Mucosa of gallbladder (tissue), 1 donor: ENCODE results near the gene SLC6A19. TPM values are rescaled to one million over a fixed set of nuclear protein-coding genes. Genes with fewer than 3 reads are reported as not detected.

Experiments used
- DNase-seq: peaks from one replicate; pipeline ENCODE4 v3.0.0-alpha.2; 2020; ENCODE audit warnings: low spot score
- total RNA-seq: library from RNA; stranded (reverse); gene quantifications from one replicate; pipeline ENCODE4 v1.2.1, GENCODE V29; 2021
- donor health status: DM: no; HTN: no; CAD: no.

Gene SLC6A19
- total RNA-seq, 1 donor from 2014 or later, result 179 TPM

DNA sequence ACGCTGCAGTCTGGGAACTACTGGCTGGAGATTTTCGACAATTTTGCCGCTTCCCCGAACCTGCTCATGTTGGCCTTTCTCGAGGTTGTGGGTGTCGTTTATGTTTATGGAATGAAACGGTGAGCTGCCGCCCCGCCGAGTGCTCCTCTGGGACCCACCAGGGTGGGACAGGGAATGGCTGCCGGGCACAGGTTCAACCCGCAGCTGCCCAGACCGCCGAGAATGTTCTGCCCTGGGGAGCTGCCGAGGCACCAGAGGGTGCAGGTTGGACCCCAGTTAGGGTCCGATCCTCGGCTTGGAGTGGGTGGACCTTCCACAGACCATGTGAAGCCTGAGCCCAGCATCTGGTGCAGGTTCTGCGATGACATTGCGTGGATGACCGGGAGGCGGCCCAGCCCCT, 42.9 kb downstream of the SLC6A19 start:
- DNase-seq, result no peak

DNA sequence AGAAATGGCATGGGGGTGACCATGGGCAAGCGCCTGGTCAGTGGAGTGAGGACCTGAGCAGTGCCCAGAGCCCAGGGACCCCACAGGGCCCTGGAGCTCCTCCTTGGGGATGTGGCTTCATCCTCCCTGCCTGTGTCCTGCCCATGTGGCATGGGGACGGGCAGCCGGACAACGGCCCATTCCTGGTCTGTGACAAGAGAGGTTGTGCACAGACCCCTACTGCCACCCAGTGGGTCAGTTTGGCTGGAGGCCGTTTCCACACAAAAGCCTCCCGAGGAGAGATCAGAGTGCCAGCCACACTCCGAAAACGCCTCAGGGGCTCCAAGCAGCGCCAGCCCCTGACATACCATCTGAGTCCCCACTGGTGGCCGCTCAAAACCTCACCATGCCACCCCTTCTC, 43.6 kb downstream of the SLC6A19 start:
- no peak for DNase-seq

DNA sequence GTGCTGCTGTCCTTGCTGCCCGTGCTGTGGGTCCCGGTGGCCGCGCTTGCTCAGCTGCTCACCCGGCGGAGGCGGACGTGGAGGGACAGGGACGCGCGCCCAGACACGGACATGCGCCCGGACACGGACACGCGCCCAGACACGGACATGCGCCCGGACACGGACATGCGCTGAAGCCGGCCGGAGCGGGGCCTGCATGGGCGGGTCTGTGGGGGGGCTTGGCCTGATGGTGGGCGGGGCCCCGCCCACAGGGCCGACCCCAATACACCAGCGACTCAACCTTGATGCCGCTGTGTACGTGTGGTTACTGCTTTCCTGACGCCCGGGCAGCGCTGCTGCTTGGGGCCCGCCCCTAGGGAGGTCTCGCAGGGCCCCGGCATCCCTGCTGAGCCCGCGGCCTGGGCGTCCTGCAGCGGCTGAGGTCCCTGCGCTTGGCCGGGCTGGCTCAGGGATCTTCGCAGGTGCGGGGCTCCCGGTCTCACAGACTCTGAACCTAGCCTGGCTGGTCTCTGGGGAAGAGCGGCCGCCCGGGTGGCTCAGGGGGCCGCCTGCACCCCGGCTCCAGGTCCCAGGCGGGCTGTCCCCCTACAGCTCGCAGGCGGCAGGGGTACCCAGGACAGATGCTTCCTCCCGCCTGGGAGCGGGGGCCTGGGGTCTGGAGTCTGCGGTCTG, 44.6 kb downstream of the SLC6A19 start:
- no peak for DNase-seq

DNA sequence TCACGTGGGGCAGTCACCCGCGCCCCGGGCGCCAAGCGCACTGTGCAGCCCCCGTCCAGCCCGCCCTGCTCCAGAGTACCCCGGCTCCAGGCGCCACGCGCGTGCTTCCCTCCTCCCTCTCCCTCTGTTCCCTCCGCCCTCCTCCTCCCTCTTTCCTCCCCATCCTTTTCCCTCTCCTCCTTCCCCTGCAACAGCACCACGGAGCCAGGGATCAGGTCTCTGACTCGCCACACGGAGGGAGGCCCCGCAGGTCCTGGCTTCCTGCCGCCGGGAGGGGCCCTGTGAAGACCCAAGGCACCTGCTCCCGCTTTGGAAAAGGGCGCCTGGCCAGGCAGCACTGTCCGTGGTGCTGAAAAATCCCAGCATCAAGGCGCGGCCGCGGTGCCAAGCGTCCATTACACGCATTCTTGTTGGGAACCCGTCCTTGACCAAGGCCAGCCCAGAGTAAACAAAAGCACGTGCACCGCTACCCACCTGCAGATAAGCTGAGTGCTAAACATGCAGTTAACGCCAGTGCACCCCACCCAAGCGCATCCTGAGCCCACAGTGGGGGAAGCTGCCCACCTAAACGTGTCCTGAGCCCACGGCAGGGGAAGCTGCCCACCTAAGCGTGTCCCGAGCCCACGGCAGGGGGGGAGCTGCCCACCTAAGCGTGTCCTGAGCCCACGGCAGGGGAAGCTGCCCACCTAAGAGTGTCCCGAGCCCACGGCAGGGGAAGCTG, 45.5 kb downstream of the SLC6A19 start:
- DNase-seq, result peak; percentile 50

DNA sequence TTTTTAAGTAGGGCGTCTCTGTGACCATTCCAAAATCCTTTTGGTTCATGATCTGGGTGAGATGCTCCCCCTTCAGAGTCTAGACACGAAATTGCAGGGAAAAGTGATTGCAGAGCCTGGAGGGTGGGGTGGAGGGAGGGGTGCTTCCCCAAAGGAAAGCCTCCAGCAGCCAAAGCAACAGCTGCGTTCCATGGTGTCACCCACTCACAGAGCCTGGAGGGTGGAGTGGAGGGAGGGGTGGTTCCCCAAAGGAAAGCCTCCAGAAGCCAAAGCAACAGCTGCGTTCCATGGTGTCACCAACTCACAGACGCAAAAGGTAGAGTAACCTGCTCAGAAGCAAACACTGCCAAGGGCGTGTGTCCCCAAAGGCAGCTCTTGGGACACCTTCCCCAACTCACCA, 46.4 kb downstream of the SLC6A19 start:
- DNase-seq, result no peak

DNA sequence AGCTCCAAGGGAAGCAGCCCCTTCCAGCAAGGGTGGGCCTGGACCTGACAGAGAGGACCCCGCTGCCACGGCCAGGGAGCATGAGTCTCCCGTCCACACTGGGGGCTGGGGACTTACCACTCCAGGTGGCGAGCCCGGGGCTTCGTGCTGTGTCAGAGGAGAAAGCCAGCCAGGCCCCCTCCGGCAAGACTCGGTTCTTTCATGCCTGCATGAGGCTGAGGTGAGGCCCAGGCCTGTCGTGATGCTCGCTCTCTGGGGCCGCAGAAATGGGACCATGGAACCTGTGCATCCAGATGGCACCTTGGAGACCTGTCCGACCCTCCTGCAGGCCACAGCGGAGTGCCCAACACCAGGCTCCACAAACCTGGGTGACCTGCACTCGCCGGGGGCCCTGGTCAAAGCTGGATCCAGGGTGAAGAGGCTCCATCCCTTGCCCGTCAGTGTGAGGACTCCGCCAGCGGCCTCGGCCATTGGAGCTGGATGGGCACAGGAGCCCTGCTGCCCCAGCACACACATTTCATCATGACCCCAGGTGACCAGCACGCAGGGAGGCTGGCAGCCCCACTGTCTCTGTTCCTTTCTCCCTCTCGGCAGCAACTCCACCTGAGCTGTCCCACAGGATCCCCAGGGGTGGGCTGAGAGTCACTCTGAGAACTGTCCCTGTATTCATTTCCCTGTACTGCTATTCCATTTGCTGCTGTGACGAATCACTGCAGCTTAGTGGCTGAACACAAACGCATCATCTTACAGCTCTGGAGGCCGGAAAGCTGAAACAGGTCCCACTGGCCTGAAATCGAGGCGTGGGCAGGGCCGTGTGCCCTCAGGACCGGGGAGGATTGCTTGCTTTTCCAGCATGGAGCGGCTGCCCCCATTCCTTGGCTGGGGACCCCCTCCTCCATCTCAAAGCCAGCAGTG, 48.2 kb downstream of the SLC6A19 start:
- no peak for DNase-seq

DNA sequence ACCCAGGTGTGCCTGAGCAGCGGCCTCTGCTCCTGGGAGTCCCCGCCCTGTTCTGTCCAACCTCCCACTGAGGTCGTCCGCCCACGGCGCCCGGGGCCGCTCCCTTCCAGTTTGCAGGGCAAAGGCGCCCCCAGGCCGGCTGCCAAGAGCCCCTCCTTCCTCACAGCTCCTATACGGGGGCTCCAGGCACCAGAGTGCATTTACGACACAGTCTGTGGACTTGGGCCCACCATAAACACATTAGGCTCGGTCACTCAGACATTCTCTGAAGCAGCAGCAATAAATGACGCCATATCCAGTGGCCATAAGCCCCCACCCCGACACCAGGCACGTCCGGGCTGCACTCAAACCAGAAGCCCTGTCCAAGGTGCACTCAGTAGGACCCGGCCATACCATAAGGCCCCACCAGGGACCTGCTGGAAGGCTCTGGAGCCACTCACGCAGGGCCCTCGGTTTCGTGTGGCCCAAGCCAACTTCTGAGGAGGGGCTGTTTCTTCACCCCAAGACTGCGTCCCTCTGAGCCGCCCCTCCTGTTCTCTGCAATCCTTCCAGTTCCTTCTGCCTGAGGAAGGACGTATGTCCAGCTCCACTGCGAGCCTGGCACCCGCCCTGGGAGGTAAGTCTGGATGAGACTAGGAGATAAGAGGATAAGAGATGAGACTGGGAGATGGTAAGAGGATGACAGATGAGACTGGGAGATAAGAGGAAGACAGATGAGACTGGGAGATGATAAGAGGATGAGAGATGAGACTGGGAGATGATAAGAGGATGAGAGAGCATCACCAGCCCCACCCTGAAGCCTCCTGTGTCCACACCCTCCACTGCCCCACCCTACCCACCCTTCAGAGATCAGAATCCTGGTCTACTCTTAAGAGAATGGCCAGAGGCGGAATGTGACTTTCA, 50.5 kb downstream of the SLC6A19 start:
- no peak for DNase-seq

DNA sequence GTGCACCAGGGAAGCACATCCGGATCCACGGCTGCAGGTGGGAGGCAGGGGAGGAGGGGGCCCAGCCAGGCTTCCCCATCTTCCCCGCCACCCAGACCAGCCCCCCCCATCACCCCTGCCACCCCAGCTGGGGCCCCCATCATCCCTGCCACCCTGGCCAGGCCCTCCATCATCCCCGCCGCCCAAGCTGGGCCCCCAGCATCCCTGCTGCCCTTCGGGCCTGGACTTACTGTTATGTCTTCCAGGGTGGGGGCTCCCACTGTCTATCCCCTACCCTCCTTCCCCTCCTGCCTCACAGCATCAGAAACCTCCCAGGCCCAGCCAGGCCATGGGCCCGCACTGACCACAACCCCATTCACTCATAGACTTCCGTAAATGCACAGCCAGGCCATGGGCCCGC, 51.3 kb downstream of the SLC6A19 start:
- no peak for DNase-seq

DNA sequence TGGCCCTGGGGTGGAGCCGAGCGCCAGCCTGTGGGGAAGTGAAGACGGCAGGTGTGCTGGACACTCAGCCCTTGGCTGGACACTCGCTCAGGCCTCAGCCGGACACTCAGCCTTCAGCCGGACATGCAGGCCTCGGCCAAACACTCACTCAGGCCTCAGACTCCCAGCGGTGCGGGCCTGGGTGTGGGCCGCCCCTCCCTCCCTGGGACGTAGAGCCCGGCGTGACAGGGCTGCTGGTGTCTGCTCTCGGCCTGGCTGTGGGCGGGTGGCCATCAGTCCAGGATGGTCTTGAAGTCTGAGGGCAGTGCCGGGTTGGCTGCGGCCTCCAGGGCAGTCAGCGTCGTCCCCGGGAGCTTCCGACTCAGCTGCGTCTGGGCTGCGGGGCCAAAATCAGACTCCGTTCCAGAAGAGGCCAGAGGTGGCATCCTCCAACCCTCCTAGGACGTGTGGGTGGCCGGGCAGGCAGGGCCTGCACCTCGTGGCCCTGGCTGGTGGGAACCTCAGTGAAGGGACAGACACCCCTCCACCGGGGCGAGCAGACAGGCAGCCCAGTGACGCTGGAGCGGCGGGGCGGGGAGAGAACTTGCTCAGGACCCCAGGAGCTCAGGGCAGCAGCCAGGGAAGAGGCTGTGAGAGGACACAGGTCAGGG, 52.2 kb downstream of the SLC6A19 start:
- no peak for DNase-seq

DNA sequence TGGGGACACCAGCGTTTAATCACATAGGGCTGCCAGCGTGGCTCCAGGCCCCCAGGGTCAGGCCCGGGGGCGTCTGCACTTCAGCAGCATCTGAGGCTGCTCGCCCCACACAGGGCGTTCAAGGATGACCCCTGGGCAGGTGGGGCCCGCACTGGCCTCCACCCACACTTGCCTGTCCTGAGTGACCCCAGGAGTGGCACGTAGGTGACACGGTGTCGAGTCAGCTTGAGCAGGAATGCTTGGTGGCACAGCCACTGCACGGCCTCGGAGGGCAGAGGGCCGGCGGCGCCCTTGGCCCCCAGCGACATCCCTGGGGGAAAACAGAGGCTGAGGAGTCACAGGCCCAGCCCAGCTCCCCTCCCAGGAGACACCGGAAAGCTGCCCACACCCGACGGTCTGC, 52.8 kb downstream of the SLC6A19 start:
- no peak for DNase-seq

DNA sequence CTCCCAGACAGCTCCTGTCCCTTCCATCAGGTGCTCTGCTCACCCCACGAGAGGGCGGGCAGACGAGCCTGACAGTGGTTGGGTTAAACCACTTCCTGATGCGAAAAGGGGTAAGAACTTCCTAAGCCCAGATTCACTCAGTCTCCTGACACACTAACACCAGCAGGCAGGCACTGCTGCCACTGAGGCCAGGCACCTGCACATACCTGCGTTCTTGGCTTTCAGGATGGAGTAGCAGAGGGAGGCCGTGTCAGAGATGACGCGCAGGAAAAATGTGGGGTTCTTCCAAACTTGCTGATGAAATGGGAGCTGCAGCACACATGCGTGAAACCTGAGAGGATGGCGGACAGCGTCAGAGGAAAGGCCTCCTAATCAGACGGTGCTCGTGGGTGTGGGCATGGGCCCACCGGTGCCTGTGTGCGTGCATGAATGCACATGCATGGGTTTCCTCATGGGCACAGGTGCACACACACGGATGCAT, 53.7 kb downstream of the SLC6A19 start:
- no peak for DNase-seq

DNA sequence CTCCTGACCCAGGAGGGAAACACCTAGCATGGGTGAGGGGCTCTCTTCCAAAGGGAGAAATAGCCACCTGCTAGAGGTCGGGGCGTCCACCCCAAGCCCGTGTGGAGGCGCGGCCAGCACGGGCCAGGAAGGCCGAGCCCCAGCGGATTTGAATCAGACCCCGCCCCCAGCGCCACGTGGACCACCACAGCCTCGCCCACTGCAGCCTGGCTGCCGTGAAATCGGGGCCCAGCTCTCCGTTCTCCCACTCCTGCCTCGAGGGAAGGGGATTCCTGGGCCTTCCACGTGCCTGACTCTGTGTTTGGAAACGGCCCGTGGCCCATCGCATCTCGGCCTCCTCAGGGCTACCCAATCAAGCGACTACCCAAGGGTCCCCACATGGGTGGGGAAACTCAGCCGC, 55.4 kb downstream of the SLC6A19 start:
- DNase-seq, result no peak

DNA sequence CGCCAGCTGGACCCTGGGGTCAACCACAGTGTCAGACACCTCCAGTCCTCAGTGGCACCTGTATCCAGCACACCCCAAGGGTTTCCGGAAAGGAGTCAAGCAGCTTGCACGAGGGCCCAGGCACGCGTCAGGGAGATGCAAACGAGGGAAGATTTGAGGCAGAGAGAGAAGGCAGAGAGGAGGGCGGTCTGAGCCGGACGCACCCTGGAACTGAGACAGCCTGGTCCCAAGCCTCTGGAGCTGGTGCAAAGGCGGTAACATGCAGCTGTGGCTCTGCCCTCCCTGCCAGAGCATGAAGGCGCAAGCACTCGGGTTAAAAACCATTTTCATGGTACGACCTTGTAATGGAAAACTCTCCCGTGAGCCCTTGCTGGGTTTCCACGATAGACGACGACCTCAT, 56.0 kb downstream of the SLC6A19 start:
- no peak for DNase-seq

DNA sequence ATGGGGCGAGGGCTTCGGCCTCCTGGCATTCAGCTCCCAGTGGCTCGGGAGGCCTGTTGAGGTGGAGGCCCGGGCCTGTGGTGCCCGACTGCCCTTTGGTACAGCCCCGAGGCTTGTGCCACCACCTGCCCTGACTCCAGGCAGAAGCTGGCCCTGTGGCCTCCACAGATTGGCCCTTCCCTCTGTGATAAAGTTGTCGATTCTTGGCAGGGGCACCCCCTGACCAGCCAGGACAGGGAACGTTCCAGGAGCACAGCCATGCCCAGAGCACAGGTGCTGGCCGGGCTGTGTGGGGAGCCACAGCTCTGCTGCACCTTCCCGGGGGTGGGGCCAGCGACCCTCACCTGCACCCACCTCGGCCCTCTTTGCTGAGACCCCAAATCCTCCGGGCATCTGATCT, 56.4 kb downstream of the SLC6A19 start:
- no peak for DNase-seq

DNA sequence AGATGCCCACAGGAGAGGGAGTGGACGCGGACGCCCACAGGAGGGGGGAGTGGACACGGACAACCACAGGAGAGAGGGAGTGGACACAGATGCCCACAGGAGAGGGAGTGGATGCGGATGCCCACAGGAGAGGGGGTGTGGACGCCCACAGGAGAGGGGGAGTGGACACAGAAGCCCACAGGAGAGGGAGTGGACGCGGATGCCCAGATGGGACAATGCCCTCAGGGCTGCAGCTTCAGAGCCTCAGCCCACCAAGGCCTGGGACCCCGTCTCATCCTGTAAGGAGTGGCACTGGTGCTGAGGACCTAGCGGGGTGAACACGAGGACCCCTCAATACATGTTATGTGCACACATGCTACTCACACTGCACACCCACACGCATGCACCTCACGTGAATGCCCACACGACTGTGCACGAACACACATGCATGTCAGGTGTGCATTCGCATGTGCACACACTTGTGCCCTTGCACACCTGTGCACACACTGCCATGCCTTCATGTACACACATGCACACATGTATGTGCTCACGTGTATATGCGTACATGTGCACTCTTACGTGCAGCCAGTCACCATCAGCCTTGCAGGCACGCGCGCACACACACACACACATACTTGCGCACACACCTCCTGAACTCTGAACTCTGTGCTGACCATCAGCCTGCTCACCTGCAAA, 58.5 kb downstream of the SLC6A19 start:
- DNase-seq, result no peak

DNA sequence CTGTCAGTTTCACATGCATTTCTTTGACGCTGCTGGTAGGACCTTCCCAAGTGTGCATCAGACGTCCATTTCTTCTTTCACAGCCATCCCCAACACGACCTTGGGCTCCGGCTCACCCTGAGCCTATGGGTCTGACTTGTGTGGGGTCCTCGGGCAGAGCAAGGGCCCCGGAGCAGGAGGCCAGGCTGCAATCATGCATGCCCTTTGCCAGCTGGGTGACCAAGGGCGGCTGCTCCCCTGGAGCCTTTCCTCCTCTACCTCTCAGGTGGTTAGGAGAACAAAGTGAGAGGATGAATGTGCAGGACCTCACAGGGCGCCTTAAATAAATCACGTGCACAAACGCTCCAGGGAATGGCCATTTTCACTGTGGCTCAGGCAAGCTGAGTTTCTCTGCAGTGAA, 60.2 kb downstream of the SLC6A19 start:
- no peak for DNase-seq

DNA sequence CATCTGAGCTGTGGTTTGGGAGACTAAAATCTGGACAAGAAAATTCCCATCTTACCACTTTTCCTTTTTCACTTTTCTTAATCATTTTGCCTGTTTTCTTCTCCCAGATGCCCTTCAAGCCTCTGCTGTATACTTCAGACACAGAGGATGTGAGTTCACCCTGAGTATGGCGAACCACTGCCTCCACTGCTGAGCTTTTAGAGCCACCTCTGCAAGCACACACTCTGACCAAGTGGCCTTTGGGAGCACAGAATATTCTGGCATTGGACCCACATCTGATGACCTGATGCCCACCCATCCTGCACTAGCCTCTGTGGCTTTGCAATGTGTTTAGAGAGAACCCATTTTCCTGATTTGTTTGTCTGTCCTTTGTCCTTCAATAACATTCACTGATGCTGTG, 61.0 kb downstream of the SLC6A19 start:
- no peak for DNase-seq

DNA sequence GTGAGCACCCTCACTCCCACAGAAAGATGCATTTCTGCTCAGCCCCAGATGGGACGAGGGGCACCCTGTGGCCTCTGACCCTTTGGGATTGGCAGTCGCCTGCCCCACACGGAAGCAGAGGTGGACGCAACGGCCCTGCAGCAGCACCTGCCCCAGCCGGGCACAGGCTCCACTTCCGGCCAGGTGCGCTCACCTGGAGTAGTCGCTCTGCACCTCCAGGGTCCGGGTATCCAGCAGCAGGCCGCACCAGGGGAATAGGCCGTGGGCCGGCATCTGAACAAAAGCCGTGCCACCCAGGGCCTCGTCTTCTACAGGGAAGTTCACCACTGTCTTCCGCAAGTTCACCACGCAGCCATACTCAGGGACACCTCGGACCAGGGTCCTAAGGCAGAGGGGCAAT, 62.8 kb downstream of the SLC6A19 start:
- no peak for DNase-seq

DNA sequence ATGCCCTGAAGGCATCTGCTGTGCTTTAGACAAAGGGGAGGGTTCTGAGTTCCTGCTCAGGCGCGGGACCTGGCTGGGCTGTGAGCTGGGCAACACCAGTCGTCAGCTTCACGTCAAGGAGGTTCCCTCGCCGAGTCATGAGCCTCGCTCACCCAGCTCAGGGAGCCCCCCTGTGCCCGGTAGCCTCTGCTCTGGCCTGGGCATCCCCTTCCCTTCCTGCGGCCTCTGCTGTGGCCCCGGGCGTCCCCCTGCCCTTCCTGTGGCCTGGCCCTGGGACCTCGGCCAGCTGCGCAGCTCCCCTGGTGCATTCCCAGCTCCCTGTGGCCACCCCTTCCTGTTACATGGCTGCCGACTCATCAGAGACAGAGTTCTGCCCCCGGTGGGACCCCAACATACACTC, 63.6 kb downstream of the SLC6A19 start:
- no peak for DNase-seq
